Muscle layer of duodenum (tissue), 2 donors: ENCODE data around the gene OR1I1.
A peak's percentile ranks its signal among the peaks of the same experiment; 100 is the strongest.
"Not testable (repeated sequence)": the region's sequence is repeated elsewhere in the genome, so short reads cannot be mapped to it uniquely, and the experiment has no call there.

Experiments
- H3K27ac ChIP-seq: one replicate; pipeline ENCODE4 v1.7.0; 2013; ENCODE audit warnings: mild to moderate bottlenecking, low read length
- H3K27me3 ChIP-seq: one replicate; pipeline ENCODE4 v1.7.0; 2013; ENCODE audit warnings: low read depth, mild to moderate bottlenecking, control low read depth, low read length
- H3K36me3 ChIP-seq, 2 donors: one replicate each; pipeline ENCODE4 v1.7.0; 2013; ENCODE audit warnings: low read length in 2 of 2, control low read depth in 1 of 2, mild to moderate bottlenecking in 1 of 2; ENCODE audit not compliant: insufficient read depth in 2 of 2, control insufficient read depth in 1 of 2
- H3K4me1 ChIP-seq, 2 donors: one replicate each; pipeline ENCODE4 v1.7.0; 2013; ENCODE audit warnings: low read length in 2 of 2, mild to moderate bottlenecking in 2 of 2, control low read depth in 1 of 2, moderate library complexity in 1 of 2; ENCODE audit not compliant: insufficient read depth in 2 of 2, control insufficient read depth in 1 of 2
- H3K4me3 ChIP-seq, 2 donors: one replicate each; pipeline ENCODE4 v1.7.0; 2013; ENCODE audit warnings: low read length in 2 of 2, low read depth in 1 of 2, mild to moderate bottlenecking in 1 of 2
- H3K9me3 ChIP-seq, 2 donors: one replicate each; pipeline ENCODE4 v1.7.0; 2013; ENCODE audit warnings: low read length in 2 of 2, control low read depth in 1 of 2, mild to moderate bottlenecking in 1 of 2; ENCODE audit not compliant: control insufficient read depth in 1 of 2
- donor health status: healthy.

The OR1I1 gene

GRCh38 chr19:15070386-15070785, 11.6 kb upstream of the OR1I1 start:
- not testable (repeated sequence) for H3K4me1 ChIP-seq, H3K9me3 ChIP-seq, H3K27ac ChIP-seq, H3K36me3 ChIP-seq, H3K27me3 ChIP-seq, H3K4me3 ChIP-seq

- no peaks in the 10 kb centered on the region for H3K9me3 ChIP-seq
- no peaks in the 10 kb centered on the region for H3K4me1 ChIP-seq
- no peak overlapping the region for H3K27ac ChIP-seq
- no peaks in the 10 kb centered on the region for H3K36me3 ChIP-seq
- no peak overlapping the region for H3K4me3 ChIP-seq
- no peaks in the 10 kb centered on the region for H3K27me3 ChIP-seq
These were observed 8.9 kb upstream of the OR1I1 start for GRCh38 chr19:15072930-15073647.

GRCh38 chr19:15074371-15074770, 7.6 kb upstream of the OR1I1 start:
- Histone ChIP-seq H3K27me3 (no peaks in the 10 kb centered on the region), H3K4me3 (no peak overlapping the region), H3K4me1 (no peaks in the 10 kb centered on the region), H3K27ac (no peak overlapping the region), H3K36me3 (no peaks in the 10 kb centered on the region), H3K9me3 (no peaks in the 10 kb centered on the region)

GRCh38 chr19:15075806-15076205, 6.2 kb upstream of the OR1I1 start:
- no peaks in the 10 kb centered on the region for H3K27me3 ChIP-seq

GRCh38 chr19:15080002-15080401, 2.0 kb upstream of the OR1I1 start:
- not testable (repeated sequence) for H3K36me3 ChIP-seq, H3K4me3 ChIP-seq, H3K27me3 ChIP-seq, H3K27ac ChIP-seq, H3K9me3 ChIP-seq, H3K4me1 ChIP-seq

More at GRCh38 chr19:15075806-15076205, 6.2 kb upstream of the OR1I1 start:
- H3K27ac ChIP-seq: no peak overlapping the region
- no peak overlapping the region for H3K4me3 ChIP-seq
- H3K36me3 ChIP-seq: no peaks in the 10 kb centered on the region
- H3K4me1 ChIP-seq: no peaks in the 10 kb centered on the region
- H3K9me3 ChIP-seq: no peaks in the 10 kb centered on the region

GRCh38 chr19:15087182-15087581, 5.2 kb downstream of the OR1I1 start:
- Histone ChIP-seq H3K4me3 (no peak overlapping the region), H3K27me3 (no peaks in the 10 kb centered on the region), H3K27ac (no peak overlapping the region), H3K9me3 (no peaks in the 10 kb centered on the region), H3K4me1 (peaks cover 0 to 3% of the 10 kb centered on the region in 2 donors), H3K36me3 (no peaks in the 10 kb centered on the region)

GRCh38 chr19:15091918-15092753, 10.1 kb downstream of the OR1I1 start:
- Histone ChIP-seq H3K4me3 (peak overlapping the region in 1 of 2 donors; percentile 18), H3K27me3 (no peaks in the 10 kb centered on the region), H3K36me3 (no peaks in the 10 kb centered on the region), H3K9me3 (no peaks in the 10 kb centered on the region), H3K27ac (no peak overlapping the region), H3K4me1 (peaks cover 0 to 5% of the 10 kb centered on the region in 2 donors)

- H3K27ac ChIP-seq: no peak overlapping the region
- no peak overlapping the region for H3K4me3 ChIP-seq
- no peaks in the 10 kb centered on the region for H3K36me3 ChIP-seq
- H3K27me3 ChIP-seq: no peaks in the 10 kb centered on the region
- peaks cover 0 to 5% of the 10 kb centered on the region in 2 donors for H3K4me1 ChIP-seq
- no peaks in the 10 kb centered on the region for H3K9me3 ChIP-seq
These were observed 11.0 kb downstream of the OR1I1 start for GRCh38 chr19:15093001-15093400.

GRCh38 chr19:15096223-15096622, 14.2 kb downstream of the OR1I1 start:
- Histone ChIP-seq H3K9me3 (no peaks in the 10 kb centered on the region), H3K4me1 (peaks cover 0 to 5% of the 10 kb centered on the region in 2 donors), H3K36me3 (no peaks in the 10 kb centered on the region), H3K27ac (no peak overlapping the region), H3K27me3 (no peaks in the 10 kb centered on the region), H3K4me3 (no peak overlapping the region)

- H3K4me1 ChIP-seq, H3K27ac ChIP-seq, H3K4me3 ChIP-seq, H3K9me3 ChIP-seq, H3K36me3 ChIP-seq, H3K27me3 ChIP-seq: not testable (repeated sequence)
These were observed 16.0 kb downstream of the OR1I1 start for GRCh38 chr19:15097980-15098379.

GRCh38 chr19:15098460-15098859, 16.4 kb downstream of the OR1I1 start:
- H3K27ac ChIP-seq: no peak overlapping the region
- H3K27me3 ChIP-seq: no peaks in the 10 kb centered on the region
- H3K4me3 ChIP-seq: no peak overlapping the region
- peaks cover 0 to 2% of the 10 kb centered on the region in 2 donors for H3K9me3 ChIP-seq
- H3K36me3 ChIP-seq: no peaks in the 10 kb centered on the region
- no peaks in the 10 kb centered on the region for H3K4me1 ChIP-seq
